HepG2 (cell line): Measurements from ENCODE around the gene OR1F1. TPM values are rescaled to one million over a fixed set of nuclear protein-coding genes. Genes with fewer than 3 reads are reported as not detected.
A peak's percentile ranks its signal among the peaks of the same experiment; 100 is the strongest.

ENCODE experiments used
- FIP1L1 ChIP-seq: fragments of 200-400 bp; formaldehyde crosslinking; IDR thresholded peaks from 2 replicates; pipeline ENCODE4 v1.6.1; 2018; ENCODE audit warnings: low read depth, mild to moderate bottlenecking, low read length, moderate library complexity, borderline replicate concordance; ENCODE audit not compliant: insufficient read depth
- HHEX ChIP-seq: IDR thresholded peaks from 2 replicates; pipeline ENCODE4 v1.6.1; 2016; ENCODE audit warnings: control low read depth
- PAX8 ChIP-seq: sonication (generic); formaldehyde crosslinking; IDR thresholded peaks from 2 replicates; pipeline ENCODE4 v1.8.0; 2022; ENCODE audit warnings: mild to moderate bottlenecking, missing genetic modification reagents, borderline replicate concordance
- THAP11 ChIP-seq: IDR thresholded peaks from 2 replicates; pipeline ENCODE4 v1.6.1; 2016; ENCODE audit warnings: missing biosample characterization, missing genetic modification reagents
- ZNF292 ChIP-seq: sonication (generic); formaldehyde crosslinking; IDR thresholded peaks from 2 replicates; pipeline ENCODE4 v1.8.1; 2022; ENCODE audit warnings: mild to moderate bottlenecking, low read depth, missing genetic modification reagents, borderline replicate concordance
- ZNF318 ChIP-seq: sonication (generic); formaldehyde crosslinking; IDR thresholded peaks from 2 replicates; pipeline ENCODE4 v1.4.0; 2020; ENCODE audit warnings: mild to moderate bottlenecking, missing genetic modification reagents
- ZNF382 ChIP-seq: sonication (generic); formaldehyde crosslinking; IDR thresholded peaks from 2 replicates; pipeline ENCODE4 v1.5.0; 2020; ENCODE audit warnings: missing genetic modification reagents, mild to moderate bottlenecking, borderline replicate concordance
- ZNF407 ChIP-seq: sonication (generic); formaldehyde crosslinking; IDR thresholded peaks from one replicate; pipeline ENCODE4 v1.5.1; 2020; ENCODE audit warnings: mild to moderate bottlenecking, missing genetic modification reagents; ENCODE audit errors: not compliant biosample characterization
- ZNF776 ChIP-seq: sonication (generic); formaldehyde crosslinking; IDR thresholded peaks from 2 replicates; pipeline ENCODE4 v1.4.0; 2020; ENCODE audit warnings: mild to moderate bottlenecking, missing genetic modification reagents
- polyA plus RNA-seq, 8 experiments: library from polyadenylated mRNA; depleted of rRNA in 3 of 8; stranded (reverse) in 7 of 8; unstranded in 1 of 8; fragments of >200 nt; fragmentation: Illumina TruSeq in 4 of 8; extraction: Trizol in 4 of 8; gene quantifications; 2 replicates each; pipeline versions ENCODE4 v1.2.1 to v1.2.3, GENCODE V29; 2011 to 2016; ENCODE audit warnings: low read depth in 4 of 8, missing spikeins in 1 of 8, mixed read lengths in 1 of 8; ENCODE audit not compliant: insufficient read depth in 1 of 8
- total RNA-seq, 5 experiments: library from RNA; depleted of rRNA; stranded (reverse); fragments of >200 nt; fragmentation: Illumina TruSeq; extraction: Trizol; gene quantifications; 2 replicates each; pipeline ENCODE4 v1.2.3, GENCODE V29; 2016; ENCODE audit warnings: low read depth in 1 of 5

The OR1F1 gene
- total and polyA plus RNA-seq, 2 of the 13 experiments (the other 11 are each of a cell fraction or from before 2014, with no cell fraction given): 0.90 TPM; not detected in 1

- TF ChIP-seq ZNF407 (no peak), ZNF318 (no peak), THAP11 (CRISPR knock-in tag) (no peak), ZNF382 (CRISPR knock-in tag) (no peak), HHEX (CRISPR knock-in tag) (no peak), FIP1L1 (no peak), ZNF292 (CRISPR knock-in tag) (no peak), ZNF776 (CRISPR knock-in tag) (0 out of 2 replicates have a peak, but pooled peaks have one; percentile 52), PAX8 (CRISPR knock-in tag) (no peak)
Observed at GRCh38 chr16:3149630-3150345, 38.2 kb upstream of the OR1F1 start (continued).
